Right lung (tissue), 5 donors: ENCODE results near the gene BMPER. TPM values are rescaled to one million over a fixed set of nuclear protein-coding genes. Genes with fewer than 3 reads are reported as not detected.

Experiments
- DNase-seq, 2 donors: peaks; one replicate each; pipeline ENCODE4 v3.0.0-alpha.2; 2013
- polyA plus RNA-seq, 5 donors: library from polyadenylated mRNA; unstranded; fragments of 120-200 nt; gene quantifications; one replicate each; pipeline versions ENCODE4 v1.2.1 to v1.2.3, GENCODE V29; 2013; ENCODE audit warnings: inconsistent platforms in 1 of 5, low replicate concordance in 1 of 5; ENCODE audit not compliant: insufficient read length in 5 of 5, insufficient read depth in 1 of 5

BMPER gene
- polyA plus RNA-seq, 5 donors = 34.9 to 51.2 (median 41.7) TPM

GRCh38 chr7:33919449-33919848 is 14.1 kb downstream of the BMPER start:
- no peak for DNase-seq

- DNase-seq = peak; percentile 44 to 46
Observed at GRCh38 chr7:33921216-33921938, 16.0 kb downstream of the BMPER start.

- no peak for DNase-seq
Observed at GRCh38 chr7:33922820-33923219, 17.5 kb downstream of the BMPER start.

- DNase-seq = no peak
Observed at GRCh38 chr7:33923440-33924229, 18.3 kb downstream of the BMPER start.

GRCh38 chr7:33926535-33926934 is 21.2 kb downstream of the BMPER start:
- DNase-seq = no peak

DNA sequence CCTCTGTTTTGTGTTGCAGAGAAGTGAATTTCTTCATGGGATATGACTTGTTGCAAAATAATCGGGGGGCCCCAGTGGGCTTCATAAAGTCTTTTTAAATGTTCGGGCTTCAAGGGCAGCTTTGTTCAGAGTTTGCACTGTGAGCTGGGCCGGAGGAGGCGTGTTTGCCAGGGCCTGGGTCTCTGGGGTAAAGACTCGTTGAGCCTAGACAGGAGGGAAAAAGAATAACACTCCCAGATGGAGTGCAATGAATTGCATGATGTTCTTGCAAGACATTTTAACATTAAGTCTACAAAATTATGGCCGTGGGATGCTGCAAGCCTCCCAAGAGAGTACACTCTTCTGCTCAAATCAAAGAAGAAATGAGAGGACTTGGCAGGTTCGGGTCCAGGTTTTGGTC is 23.6 kb downstream of the BMPER start:
- DNase-seq = no peak

- no peak for DNase-seq
Observed at GRCh38 chr7:33932221-33932620, 26.9 kb downstream of the BMPER start.

DNA sequence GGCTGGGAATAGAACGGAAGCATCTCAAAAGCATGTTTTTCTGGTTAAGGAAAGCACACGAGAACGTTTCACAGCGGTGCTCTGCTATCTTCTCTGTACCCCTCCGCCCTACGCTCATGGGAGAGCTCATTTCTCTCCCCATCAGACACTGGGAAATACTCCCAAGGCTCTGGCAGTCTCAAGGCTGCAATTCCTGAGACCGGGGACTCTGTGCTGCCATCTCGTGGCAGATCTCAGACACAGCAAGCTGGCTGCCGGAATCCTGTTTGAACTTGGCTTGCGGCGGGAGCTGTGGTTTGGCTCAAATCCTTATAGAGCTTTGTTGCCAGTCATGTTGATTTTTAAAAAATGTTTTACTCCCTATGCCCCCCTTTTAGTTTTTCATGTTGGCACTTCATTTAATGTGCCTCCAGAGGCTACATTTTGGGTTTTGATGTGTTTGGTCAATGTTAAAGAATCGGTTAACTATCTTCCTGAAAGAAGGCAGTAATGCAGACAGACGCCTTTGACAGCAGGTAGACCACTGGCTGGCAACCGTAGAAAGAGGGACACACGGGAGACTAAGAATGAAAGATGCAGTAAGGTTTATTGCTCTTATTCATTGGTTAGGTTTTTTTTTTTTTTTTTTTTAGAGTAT is 27.6 kb downstream of the BMPER start:
- peak; percentile 84 to 87 for DNase-seq

- no peak for DNase-seq
Observed at GRCh38 chr7:33933611-33934281, 28.4 kb downstream of the BMPER start.

- no peak for DNase-seq
Observed at GRCh38 chr7:33934391-33934790, 29.1 kb downstream of the BMPER start.

- no peak for DNase-seq
Observed at GRCh38 chr7:33936503-33936902, 31.2 kb downstream of the BMPER start.

DNA sequence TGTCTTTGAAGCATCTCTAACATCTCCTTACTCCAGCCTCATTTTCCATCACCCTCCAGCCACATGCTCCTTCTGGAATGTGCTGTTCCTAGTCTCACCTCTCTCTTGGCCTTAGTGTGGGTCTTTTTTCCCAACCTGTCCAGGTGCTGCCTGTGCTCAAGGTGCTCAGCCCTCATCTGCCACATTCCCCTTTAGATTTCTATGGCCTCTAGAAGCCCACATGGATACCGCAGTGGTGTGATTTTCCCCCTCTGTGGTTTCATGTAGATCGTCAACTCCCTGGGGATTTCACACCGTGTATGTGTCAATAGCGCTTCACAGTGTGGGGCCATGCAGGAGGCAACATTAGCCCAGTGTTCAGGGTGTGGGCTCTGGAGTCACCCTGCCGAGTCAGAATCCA is 32.5 kb downstream of the BMPER start:
- DNase-seq = no peak

GRCh38 chr7:33939121-33939520 is 33.8 kb downstream of the BMPER start:
- DNase-seq = no peak

DNA sequence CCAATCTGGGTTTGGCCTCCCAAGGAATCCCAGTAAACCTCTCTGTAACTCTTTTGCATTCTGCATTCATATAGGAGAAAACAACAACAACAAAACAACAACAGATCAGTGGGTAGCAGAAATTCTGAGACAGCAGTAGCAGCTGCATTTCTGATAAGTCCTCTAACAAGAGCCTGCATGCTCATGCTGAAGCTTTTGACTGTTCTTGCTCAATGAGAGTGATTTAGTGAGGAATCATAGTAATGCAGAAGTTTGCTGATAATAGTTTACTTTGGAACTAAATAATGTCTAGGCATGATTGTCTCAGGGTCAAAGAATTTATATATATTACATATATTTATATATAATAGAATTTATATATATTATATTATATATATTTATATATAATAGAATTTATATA is 35.2 kb downstream of the BMPER start:
- no peak for DNase-seq

GRCh38 chr7:33941418-33941817 is 36.1 kb downstream of the BMPER start:
- no peak for DNase-seq

DNA sequence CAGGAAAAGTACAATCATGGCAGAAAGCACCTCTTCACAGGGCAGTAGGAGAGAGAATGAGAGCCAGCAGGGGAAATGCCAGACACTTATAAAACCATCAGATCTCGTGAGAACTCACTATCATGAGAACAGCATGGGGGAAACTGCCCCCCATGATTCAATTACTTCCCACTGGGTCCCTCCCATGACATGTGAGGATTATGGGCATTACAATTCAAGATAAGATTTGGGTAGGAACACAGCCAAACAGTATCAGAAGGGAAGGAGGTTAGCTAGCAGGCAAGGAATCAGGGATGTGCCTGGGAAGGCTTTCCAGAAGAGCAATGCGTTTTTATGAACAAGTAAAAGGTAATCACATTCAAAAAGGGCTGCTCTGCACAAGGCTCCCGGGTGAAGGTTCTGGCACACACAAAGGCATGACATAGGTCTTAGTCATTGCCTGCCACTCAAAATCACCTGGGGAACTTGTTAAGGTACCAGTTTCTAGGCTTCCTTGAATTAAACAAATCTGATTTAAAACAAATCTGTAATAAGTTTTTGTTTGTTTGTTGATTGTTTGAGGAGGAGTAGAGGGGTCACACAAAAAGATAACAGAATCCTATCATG is 40.9 kb downstream of the BMPER start:
- DNase-seq = no peak

DNA sequence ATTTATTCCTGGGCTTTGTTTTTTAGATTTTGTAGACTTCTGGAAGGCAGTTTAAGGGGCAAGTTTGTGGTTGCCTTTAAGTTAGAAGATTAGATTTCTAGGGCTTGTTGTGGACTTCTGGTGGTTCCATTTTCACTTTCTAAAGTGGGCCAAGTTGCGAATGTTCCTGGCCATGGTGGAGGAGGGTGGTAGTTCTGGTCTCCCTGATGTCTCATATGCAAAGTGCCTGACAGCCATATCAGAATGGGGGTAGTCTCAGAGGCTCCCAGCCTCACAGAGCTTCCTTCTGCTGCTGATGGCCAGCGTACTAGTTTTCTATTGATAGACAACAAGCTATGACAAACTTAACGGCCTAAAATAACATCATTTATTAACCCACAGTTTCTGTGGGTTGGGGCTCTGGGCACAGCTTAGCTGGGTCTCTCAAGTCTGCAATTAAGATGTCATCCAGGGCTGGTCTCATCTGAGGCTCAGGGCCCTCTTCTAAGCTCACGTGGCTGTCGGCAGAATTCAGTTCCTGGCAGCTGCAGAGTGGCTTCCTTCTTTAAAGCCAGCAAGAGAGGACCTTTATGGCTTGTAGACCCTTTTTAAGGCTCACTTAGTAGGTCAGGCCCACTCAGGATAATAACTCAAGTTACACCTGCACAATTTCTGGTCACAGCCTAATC is 44.8 kb downstream of the BMPER start:
- no peak for DNase-seq

DNA sequence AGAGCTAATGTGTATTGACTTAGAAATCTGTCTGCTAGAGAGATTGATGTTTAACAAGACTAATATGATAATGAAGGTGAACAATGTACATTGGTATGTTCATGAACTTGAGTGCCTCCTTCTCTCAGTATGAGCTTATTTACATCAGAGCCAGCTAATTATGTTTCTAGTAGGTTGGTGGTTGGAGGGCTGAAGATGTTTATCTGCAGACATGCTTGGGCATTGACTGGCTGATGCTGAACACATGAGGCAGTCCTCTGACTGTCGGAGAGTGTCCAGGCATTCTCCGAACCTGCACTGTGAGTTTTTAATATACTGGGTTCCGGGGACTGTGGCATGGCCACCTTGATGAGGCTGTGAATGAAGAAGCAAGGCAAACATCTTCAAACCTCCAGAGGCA is 47.5 kb downstream of the BMPER start:
- DNase-seq = no peak

DNA sequence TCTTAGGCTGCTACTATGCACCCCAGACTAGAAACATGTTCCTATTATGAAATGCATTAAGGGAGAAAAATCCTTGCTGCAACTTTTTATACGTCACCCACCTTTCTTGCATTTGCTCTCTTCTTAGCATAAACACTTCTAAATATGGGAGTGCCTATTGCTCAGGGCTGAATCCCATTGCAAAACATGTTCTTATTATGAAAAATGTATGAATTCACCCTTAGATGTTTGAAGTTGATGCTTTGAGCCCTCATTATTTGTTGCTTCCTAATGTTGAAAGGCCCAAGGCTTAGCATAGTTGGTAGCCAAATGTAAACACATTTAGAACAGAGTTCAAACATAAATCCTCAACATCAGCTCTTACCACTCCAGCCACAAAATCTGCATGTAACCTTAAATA is 52.8 kb downstream of the BMPER start:
- DNase-seq = no peak

GRCh38 chr7:33959676-33960075 is 54.3 kb downstream of the BMPER start:
- no peak for DNase-seq

DNA sequence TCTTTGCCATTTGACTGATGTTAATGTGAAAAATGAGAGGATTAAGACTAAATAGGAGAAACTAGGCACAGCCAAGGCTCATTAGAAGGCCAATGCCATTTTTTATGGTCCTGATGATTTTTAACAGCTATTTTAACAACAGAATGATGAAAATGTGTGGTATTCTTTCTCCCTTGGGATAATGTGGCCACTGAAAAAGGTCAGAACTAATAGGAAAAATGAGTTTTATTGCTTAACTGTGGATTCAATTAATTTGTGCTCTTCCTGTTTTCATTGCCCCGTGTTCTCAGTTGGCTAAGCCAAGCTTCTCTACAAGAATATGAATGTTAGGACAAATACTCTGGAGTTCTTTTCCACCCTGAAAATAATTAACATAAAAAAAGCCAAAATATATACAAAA is 56.6 kb downstream of the BMPER start:
- no peak for DNase-seq
